RWPE1 (cell line): ENCODE results near the gene PPIL1.

Experiments
- CTCF ChIA-PET: fragments of 350-600 bp; sonication (Branson Sonifier 250); formaldehyde crosslinking; extraction: SDS; loops from one replicate; lab custom pipeline; 2021; lab: Yijun Ruan, JAX
- POLR2A ChIA-PET: fragments of 400-600 bp; formaldehyde crosslinking; extraction: SDS; loops from one replicate; lab custom pipeline; 2020; ENCODE audit warnings: antibody characterized with exemption; ENCODE audit not compliant: low non-redundant PET; lab: Yijun Ruan, JAX
- DNase-seq: peaks from one replicate; pipeline ENCODE4 v3.0.0; 2012; ENCODE audit warnings: low spot score
- H3K27ac ChIP-seq: fragments of 450-650 bp; 2 replicates; pipeline ENCODE4 v1.5.1; 2017
- CTCF ChIP-seq: fragments of 450-650 bp; conservative IDR thresholded peaks from 2 replicates; pipeline ENCODE4 v1.5.1; 2017; ENCODE audit warnings: low read depth, mild to moderate bottlenecking

The PPIL1 gene

GRCh38 chr6:36874443-36875249 lies at the start of gene PPIL1:
PPIL1 (minus strand) TSS chr6:36874803; CDS start chr6:36874772, 31 bp downstream.
- POLR2A ChIA-PET: interaction anchor here (1.1 kb wide), 1 partner anchor 11 kb away, joined by 3 read pairs; the partner anchor contains the start of gene C6orf89
- DNase-seq: peak; percentile 94
- H3K27ac ChIP-seq: peak within 1 kb of the TSS; percentile 93
- CTCF ChIA-PET: interaction anchor here (0.6 to 3.8 kb wide), 6 partner anchors 11 to 143 kb away, joined by 3 to 21 read pairs (median 6); partner anchors contain the start of gene C6orf89
- no peak for TF ChIP-seq CTCF

- ChIA-PET CTCF (no interaction called here), POLR2A (no interaction called here)
- no peak for TF ChIP-seq CTCF
- no peak for DNase-seq
- H3K27ac ChIP-seq: no peak overlapping the region
These were observed 49.5 kb upstream of the PPIL1 start for GRCh38 chr6:36924131-36924530.

GRCh38 chr6:36920546-36920945 lies 45.9 kb upstream of the PPIL1 start:
- no peak overlapping the region for H3K27ac ChIP-seq
- ChIA-PET CTCF (no interaction called here), POLR2A (no interaction called here)
- DNase-seq: no peak
- no peak for TF ChIP-seq CTCF

GRCh38 chr6:36920049-36920448 lies 45.4 kb upstream of the PPIL1 start:
- no peak for DNase-seq
- CTCF ChIA-PET: no interaction called here
- POLR2A ChIA-PET: no interaction called here
- H3K27ac ChIP-seq: no peak overlapping the region
- TF ChIP-seq CTCF: no peak

GRCh38 chr6:36917541-36918193 lies 43.1 kb upstream of the PPIL1 start:
- ChIA-PET CTCF (interaction anchor here (0.6 kb wide), 1 partner anchor 15 kb away, joined by 3 read pairs; no protein-coding TSS in a partner anchor), POLR2A (no interaction called here)
- TF ChIP-seq CTCF: no peak
- no peak overlapping the region for H3K27ac ChIP-seq
- no peak for DNase-seq

GRCh38 chr6:36916126-36916525 lies 41.5 kb upstream of the PPIL1 start:
- CTCF ChIA-PET: interaction anchor here (0.7 kb wide), 1 partner anchor 18 kb away, joined by 3 read pairs; no protein-coding TSS in a partner anchor

More at GRCh38 chr6:36916126-36916525, 41.5 kb upstream of the PPIL1 start:
- H3K27ac ChIP-seq: no peak overlapping the region
- POLR2A ChIA-PET: no interaction called here
- TF ChIP-seq CTCF: no peak
- DNase-seq: no peak
